Measurements from ENCODE around the gene CACNA1S.

GRCh38 chr1:201061049-201061448, 51.2 kb downstream of the CACNA1S start:
- TF ChIP-seq, protein P1, sequence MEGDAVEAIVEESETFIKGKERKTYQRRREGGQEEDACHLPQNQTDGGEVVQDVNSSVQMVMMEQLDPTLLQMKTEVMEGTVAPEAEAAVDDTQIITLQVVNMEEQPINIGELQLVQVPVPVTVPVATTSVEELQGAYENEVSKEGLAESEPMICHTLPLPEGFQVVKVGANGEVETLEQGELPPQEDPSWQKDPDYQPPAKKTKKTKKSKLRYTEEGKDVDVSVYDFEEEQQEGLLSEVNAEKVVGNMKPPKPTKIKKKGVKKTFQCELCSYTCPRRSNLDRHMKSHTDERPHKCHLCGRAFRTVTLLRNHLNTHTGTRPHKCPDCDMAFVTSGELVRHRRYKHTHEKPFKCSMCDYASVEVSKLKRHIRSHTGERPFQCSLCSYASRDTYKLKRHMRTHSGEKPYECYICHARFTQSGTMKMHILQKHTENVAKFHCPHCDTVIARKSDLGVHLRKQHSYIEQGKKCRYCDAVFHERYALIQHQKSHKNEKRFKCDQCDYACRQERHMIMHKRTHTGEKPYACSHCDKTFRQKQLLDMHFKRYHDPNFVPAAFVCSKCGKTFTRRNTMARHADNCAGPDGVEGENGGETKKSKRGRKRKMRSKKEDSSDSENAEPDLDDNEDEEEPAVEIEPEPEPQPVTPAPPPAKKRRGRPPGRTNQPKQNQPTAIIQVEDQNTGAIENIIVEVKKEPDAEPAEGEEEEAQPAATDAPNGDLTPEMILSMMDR (IDR thresholded peaks at IDR 0.05; ENCODE audit: low read depth, low read length, poor library complexity, severe bottlenecking): no peak
- TF ChIP-seq EZH2phosphoT487 (IDR thresholded peaks at IDR 0.05; ENCODE audit: borderline replicate concordance, low read length): no peak
